ENCODE measurements around the gene SPEG. TPM values are rescaled to one million over a fixed set of nuclear protein-coding genes. Genes with fewer than 3 reads are reported as not detected.

SPEG gene
- total RNA-seq, 3 donors from 2014 or later: 0.74 to 2.1 (median 0.79) TPM

DNA sequence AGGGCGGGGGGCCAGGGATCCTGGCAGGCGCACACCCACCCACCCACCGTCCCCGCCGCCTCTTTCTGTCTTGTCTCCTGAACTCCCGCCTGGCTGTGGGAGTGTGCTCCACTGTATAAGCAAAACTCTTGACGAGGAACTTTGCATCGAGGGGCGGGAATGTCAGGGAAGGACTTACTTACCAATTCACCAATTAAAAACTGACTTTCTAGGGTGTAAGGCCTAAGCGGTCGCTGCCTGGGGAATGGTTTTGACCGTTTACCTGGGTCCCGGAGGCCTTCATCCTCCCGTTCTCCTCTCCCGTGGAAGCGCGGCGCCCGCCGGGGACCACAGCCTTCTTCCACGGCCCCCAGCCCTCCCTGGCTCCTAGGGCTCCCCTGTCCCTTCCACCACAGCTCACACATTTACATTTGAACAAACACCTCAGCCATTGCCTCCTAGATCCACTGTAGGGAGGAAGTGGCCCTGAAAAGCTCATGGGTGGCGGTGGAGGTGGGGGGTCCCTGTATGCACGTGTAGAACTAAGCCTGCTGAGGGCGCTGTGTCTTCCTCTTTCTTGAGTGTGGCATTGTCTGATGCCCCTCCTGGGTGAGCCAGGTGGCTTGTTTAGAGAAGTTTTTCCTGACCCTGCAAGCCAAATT, 88.5 kb downstream of the SPEG start:
- H3K9me3 Mint-ChIP-seq: no peaks in the 10 kb centered on the region
- H3K36me3 Mint-ChIP-seq (ENCODE audit: insufficient read depth): no peaks in the 10 kb centered on the region
- no peak for DNase-seq
- peaks cover 13% of the 10 kb centered on the region for H3K4me1 Mint-ChIP-seq (ENCODE audit: low read depth)
- peaks cover 82% of the 10 kb centered on the region for H3K27me3 Mint-ChIP-seq (ENCODE audit: low read depth)
- no peak for ATAC-seq
- H3K4me3 Mint-ChIP-seq: no peak overlapping the region

DNA sequence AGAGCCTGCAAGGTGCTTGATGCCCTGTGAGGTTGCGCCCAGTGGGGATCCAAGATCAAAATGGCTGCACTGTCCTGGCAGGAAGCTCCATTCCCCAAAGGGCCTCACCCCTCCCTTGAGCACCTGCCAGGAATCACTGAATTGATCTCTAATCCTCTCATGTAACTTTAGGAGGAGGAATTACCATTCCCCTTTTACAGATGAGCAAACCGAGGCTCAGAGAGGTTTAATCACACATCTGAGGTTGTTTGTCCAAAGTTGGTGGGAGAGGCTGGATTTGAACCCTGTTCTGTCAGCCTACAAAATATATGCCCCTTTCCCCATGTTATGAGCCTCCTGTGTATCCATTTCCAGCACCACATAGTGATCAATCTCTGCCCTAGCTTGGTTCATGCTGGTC, 90.2 kb downstream of the SPEG start:
- Mint-ChIP-seq H3K4me3 (no peak overlapping the region), H3K9me3 (no peaks in the 10 kb centered on the region), H3K36me3 (ENCODE audit: insufficient read depth) (no peaks in the 10 kb centered on the region), H3K4me1 (ENCODE audit: low read depth) (peaks cover 13% of the 10 kb centered on the region), H3K27me3 (ENCODE audit: low read depth) (peaks cover 85% of the 10 kb centered on the region)
- ATAC-seq: no peak
- DNase-seq: no peak

DNA sequence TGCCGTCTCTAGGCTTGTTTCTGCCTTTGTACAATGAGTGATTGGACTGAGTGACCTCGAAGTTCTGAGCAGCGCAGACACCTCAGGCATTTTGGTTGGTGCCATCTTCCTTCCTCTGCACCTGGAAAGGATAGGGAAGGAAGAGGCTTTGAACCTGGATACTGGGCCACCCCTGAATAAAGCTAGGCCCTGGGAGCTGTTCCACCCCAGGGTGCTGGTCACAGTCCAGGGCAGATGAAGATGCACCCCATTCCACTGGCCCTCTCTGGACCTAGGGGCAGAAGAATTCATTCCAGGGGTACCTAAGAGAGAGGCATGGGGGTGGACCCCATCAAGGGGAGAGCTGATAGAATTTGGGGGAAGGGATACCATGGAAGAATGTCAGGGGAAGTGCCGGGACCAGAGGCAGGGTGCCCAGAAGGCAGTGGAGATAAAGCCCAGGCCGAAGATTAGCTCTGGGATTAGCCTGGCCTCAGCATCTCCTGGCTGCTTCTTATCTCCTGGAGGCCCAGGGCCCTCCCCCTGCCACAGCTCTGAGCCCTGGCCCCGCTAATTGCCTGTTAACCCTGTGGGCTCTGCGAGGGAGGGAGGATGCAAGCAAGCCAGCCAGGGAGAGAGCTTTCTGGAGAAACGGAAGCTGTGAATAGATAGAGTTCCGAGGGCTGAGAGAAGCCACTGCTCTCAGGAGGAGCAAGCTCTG, 91.0 kb downstream of the SPEG start:
- no peak for DNase-seq
- Mint-ChIP-seq H3K4me3 (no peak overlapping the region), H3K9me3 (no peaks in the 10 kb centered on the region), H3K4me1 (ENCODE audit: low read depth) (peaks cover 13% of the 10 kb centered on the region), H3K27me3 (ENCODE audit: low read depth) (peaks cover 87% of the 10 kb centered on the region), H3K36me3 (ENCODE audit: insufficient read depth) (no peaks in the 10 kb centered on the region)
- no peak for ATAC-seq

DNA sequence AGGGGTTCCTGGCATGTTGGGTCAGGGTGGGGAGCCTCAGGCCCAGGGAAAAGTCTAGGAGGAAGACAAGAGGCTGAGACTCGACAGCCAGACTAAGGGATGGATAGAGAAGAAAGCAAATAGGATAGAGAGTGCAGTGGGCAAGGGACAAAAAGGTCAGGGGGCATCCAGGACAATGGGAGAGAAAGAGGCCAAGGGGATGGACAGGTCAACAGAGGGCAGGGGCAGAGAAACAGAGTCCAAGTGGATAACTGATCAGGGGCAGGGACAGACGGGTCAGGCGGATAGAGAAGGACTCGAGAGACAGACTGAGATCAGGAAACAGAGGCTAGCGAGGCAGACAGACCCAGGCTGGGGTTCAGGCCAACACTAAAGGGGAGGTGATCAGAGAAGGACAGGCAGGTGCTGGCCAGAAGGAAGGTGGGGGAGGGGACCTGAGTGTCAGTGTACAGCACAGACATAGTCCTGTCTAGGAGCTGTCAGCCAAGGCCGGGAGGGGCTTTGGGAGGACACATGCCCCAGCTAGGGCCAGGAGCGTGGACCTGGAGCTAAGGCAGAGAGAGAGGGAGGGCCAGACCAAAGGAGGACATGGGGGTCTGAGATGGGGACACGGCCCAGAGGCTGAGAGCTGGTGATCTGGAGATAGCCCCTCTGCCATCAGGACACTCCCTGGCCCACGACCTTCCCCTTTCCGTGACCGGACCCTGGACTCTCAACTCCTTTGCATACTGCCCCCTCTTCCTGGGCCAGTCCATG, 91.9 kb downstream of the SPEG start:
- Mint-ChIP-seq H3K4me1 (ENCODE audit: low read depth) (peaks cover 10% of the 10 kb centered on the region), H3K4me3 (no peak overlapping the region), H3K9me3 (no peaks in the 10 kb centered on the region), H3K27me3 (ENCODE audit: low read depth) (peaks cover 85% of the 10 kb centered on the region), H3K36me3 (ENCODE audit: insufficient read depth) (no peaks in the 10 kb centered on the region)
- DNase-seq: no peak
- ATAC-seq: no peak

DNA sequence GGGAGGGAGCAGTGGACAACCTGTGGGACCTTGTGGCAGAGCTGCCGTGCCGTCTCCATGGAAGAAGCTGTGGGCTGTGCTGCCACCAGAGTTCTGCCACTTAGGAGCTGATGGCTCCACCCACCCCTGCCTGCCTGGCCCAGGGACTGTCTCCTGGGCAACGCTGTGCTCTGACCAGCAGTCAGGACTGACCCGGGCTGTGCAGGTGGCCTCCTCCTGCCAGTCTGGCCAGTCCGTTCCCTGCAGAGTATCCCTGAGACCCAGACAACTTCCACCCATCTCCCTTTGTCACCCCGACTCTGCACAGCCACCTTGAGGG, 92.4 kb downstream of the SPEG start:
- DNase-seq: no peak
- H3K36me3 Mint-ChIP-seq (ENCODE audit: insufficient read depth): no peaks in the 10 kb centered on the region
- H3K9me3 Mint-ChIP-seq: no peaks in the 10 kb centered on the region
- no peak for ATAC-seq
- peaks cover 6% of the 10 kb centered on the region for H3K4me1 Mint-ChIP-seq (ENCODE audit: low read depth)
- no peak overlapping the region for H3K4me3 Mint-ChIP-seq
- peaks cover 83% of the 10 kb centered on the region for H3K27me3 Mint-ChIP-seq (ENCODE audit: low read depth)

DNA sequence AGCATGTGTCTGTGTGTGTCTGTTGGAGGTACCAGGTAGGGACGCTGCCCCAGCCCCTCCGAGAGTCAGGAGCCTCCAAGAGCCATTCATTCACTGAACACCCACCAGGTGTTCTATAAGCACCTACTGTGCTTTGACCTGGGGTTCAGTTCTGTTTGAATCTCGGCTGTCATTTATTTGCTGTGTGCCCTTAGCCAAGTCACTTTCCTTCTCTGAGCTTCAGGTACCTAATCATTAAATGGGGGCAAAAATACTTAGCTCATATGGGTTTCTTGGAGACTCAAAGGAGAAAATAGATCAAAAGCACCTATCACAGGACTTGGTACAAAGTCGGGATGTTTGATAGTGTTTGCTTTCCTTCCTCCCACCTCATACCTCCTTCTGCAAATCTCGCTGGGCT, 92.8 kb downstream of the SPEG start:
- no peaks in the 10 kb centered on the region for H3K9me3 Mint-ChIP-seq
- H3K36me3 Mint-ChIP-seq (ENCODE audit: insufficient read depth): no peaks in the 10 kb centered on the region
- no peak for DNase-seq
- H3K4me1 Mint-ChIP-seq (ENCODE audit: low read depth): peaks cover 4% of the 10 kb centered on the region
- no peak overlapping the region for H3K4me3 Mint-ChIP-seq
- peaks cover 83% of the 10 kb centered on the region for H3K27me3 Mint-ChIP-seq (ENCODE audit: low read depth)
- no peak for ATAC-seq

DNA sequence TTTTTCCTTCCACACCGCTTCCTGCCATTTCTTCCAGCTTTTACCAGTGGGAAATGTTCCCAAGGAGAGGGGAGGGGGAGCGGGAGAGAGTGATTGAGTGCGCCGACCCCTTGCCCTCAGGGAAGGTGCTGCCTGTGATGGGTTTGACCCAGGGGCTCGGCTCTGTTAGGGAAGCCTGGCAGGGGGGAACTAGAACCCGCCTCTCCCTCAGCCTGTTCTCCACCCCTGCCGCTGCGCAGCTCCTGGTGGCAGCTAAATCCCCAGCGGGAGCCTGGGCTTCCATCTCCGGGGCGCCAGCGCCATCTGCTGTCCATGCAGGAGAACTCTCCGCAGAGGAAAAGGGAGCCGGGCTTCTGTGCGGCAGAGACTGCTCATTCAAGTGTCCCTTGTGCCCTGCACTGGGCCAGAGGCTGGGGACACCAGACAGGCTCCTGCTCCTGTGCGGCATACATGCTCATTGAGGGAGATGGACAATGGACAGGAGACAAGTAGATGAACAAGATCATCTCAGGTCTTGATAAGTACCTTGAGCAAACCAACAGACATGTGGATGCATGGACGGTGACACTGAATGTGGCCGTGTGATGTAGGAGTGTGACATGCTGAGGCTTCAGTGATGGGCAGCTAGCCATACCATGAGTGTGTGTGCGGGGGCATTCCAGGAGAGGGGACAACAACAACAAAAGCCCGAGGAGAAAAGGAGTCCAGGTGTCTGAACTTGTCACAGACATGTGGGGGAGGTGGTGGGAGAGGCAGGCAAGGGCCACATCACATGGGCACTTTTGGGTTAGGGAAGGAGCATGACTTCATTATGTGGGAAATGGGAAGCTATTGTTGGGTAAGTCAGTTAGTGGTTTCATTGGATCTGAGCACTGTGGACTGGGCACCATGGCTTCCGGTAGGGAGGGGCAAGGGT, 95.7 kb downstream of the SPEG start:
- DNase-seq: peak; percentile 86
- peak; percentile 96 to 97 for ATAC-seq
- H3K4me3 Mint-ChIP-seq: no peak overlapping the region
- peaks cover 68% of the 10 kb centered on the region for H3K27me3 Mint-ChIP-seq (ENCODE audit: low read depth)
- no peaks in the 10 kb centered on the region for H3K4me1 Mint-ChIP-seq (ENCODE audit: low read depth)
- H3K9me3 Mint-ChIP-seq: no peaks in the 10 kb centered on the region
- H3K36me3 Mint-ChIP-seq (ENCODE audit: insufficient read depth): no peaks in the 10 kb centered on the region

DNA sequence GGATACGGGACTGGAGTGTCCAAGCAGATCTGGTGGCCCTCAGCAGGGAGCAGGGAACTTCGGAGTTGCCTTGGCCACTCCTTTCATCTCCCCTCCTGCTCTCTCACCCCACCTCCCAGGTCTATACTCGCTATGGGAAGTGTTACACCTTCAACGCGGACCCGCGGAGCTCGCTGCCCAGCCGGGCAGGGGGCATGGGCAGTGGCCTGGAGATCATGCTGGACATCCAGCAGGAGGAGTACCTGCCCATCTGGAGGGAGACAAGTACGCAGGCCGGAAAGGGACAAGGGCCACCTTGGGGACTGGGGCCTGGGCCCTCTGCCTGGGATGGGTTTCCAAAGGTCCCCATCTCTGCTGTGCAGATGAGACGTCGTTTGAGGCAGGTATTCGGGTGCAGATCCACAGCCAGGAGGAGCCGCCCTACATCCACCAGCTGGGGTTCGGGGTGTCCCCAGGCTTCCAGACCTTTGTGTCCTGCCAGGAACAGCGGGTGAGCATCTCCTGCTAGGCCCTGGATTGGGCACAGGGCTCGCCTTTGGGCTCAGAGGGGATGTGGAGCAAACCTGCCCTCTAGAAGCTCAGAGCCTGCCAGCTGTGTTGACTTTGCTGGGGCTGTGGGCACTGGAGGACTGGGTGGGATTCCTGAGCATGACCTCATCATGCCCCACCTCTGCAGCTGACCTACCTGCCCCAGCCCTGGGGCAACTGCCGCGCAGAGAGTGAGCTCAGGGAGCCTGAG, 97.2 kb downstream of the SPEG start:
- Mint-ChIP-seq H3K36me3 (ENCODE audit: insufficient read depth) (no peaks in the 10 kb centered on the region), H3K4me3 (no peak overlapping the region), H3K4me1 (ENCODE audit: low read depth) (no peaks in the 10 kb centered on the region), H3K27me3 (ENCODE audit: low read depth) (peaks cover 55% of the 10 kb centered on the region), H3K9me3 (no peaks in the 10 kb centered on the region)
- DNase-seq: no peak
- no peak for ATAC-seq

DNA sequence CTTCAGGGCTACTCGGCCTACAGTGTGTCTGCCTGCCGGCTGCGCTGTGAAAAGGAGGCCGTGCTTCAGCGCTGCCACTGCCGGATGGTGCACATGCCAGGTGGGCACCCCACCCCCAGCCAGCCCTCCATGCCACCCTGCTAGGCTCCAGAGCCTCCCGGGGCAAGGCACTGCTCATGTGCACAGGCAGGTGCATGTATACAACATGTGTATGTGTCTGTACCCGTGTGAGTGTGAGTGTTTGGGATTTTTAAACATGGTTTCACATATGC, 97.7 kb downstream of the SPEG start:
- Mint-ChIP-seq H3K27me3 (ENCODE audit: low read depth) (peaks cover 50% of the 10 kb centered on the region), H3K9me3 (no peaks in the 10 kb centered on the region), H3K4me3 (no peak overlapping the region), H3K36me3 (ENCODE audit: insufficient read depth) (no peaks in the 10 kb centered on the region), H3K4me1 (ENCODE audit: low read depth) (no peaks in the 10 kb centered on the region)
- ATAC-seq (no peak), DNase-seq (no peak)

DNA sequence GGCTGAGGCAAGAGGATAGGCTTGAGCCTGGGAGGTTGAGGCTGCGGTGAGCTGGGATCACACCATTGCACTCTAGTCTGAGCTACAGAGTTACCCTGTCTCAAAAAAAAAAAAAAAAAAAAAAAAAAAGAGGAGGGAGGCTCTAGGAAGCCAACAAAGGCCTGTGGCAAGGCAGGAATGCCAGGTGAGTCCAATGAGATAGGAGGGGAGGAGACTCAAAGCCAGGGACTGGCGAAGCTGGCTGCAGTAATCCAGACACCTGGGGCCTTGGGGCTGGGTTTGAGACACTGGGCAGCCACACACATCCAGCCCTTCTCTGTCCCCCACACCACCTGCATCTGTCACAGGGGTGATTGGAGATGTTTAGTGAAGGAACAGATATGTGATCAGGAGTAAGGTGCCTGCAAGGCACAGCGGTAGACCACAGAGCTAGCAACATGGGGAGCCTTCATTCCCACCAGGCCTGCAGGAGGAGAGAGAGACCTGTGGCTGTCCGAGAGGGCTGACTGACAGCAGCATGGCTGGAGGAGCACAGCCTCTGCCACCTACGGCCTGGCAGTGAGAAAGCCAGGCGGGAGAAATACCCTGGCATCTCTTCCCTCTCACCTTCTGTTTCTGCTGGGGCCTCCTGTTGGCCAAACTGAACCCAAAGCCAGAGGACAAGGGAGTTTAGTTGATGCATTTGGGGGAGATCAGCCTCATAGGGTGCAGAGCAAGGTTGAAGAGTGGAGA, 99.5 kb downstream of the SPEG start:
- DNase-seq: no peak
- Mint-ChIP-seq H3K4me1 (ENCODE audit: low read depth) (no peaks in the 10 kb centered on the region), H3K27me3 (ENCODE audit: low read depth) (peaks cover 33% of the 10 kb centered on the region), H3K9me3 (no peaks in the 10 kb centered on the region), H3K4me3 (no peak overlapping the region), H3K36me3 (ENCODE audit: insufficient read depth) (no peaks in the 10 kb centered on the region)
- no peak for ATAC-seq

DNA sequence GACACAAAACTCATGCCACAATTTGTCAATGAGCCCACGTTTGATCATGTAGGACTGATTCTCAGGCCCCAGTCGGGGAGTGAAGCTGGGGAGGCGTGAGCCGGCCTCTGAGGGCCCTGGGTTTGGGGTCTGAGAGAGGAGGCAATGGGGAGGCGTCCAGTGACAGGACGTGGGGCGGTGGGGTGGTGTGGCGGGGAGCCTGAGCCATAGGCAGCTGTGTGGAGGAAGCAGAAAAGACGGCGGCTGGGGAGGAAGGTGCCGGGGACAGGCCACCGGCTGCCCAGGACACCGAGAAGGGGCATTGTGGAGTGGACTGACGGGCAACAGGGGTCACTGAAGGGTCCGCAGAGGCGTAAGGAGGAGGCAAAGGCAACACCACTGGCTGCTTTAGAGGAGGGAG, 101.8 kb downstream of the SPEG start:
- ATAC-seq (no peak), DNase-seq (no peak)
- H3K36me3 Mint-ChIP-seq (ENCODE audit: insufficient read depth): peaks cover 14% of the 10 kb centered on the region
- peaks cover 5% of the 10 kb centered on the region for H3K4me1 Mint-ChIP-seq (ENCODE audit: low read depth)
- peaks cover 11% of the 10 kb centered on the region for H3K27me3 Mint-ChIP-seq (ENCODE audit: low read depth)
- H3K9me3 Mint-ChIP-seq: no peaks in the 10 kb centered on the region
- H3K4me3 Mint-ChIP-seq: no peak overlapping the region

DNA sequence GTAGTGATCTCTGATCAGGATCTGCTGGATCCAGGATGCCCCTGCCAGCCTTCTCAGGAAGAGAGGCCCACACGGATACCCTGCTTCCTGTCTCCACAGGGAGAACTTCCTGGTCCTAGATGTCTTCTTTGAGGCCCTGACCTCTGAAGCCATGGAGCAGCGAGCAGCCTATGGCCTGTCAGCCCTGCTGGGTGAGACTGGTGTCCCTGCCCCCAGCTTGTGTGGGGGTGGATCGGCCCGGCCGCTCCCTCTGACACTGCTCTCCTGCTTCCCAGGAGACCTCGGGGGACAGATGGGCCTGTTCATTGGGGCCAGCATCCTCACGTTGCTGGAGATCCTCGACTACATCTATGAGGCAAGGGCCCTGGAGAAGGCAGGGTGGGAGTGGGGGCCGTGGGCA, 102.3 kb downstream of the SPEG start:
- ATAC-seq (no peak), DNase-seq (no peak)
- Mint-ChIP-seq H3K4me3 (no peak overlapping the region), H3K36me3 (ENCODE audit: insufficient read depth) (peaks cover 15% of the 10 kb centered on the region), H3K9me3 (no peaks in the 10 kb centered on the region), H3K4me1 (ENCODE audit: low read depth) (peaks cover 7% of the 10 kb centered on the region), H3K27me3 (ENCODE audit: low read depth) (peaks cover 7% of the 10 kb centered on the region)

DNA sequence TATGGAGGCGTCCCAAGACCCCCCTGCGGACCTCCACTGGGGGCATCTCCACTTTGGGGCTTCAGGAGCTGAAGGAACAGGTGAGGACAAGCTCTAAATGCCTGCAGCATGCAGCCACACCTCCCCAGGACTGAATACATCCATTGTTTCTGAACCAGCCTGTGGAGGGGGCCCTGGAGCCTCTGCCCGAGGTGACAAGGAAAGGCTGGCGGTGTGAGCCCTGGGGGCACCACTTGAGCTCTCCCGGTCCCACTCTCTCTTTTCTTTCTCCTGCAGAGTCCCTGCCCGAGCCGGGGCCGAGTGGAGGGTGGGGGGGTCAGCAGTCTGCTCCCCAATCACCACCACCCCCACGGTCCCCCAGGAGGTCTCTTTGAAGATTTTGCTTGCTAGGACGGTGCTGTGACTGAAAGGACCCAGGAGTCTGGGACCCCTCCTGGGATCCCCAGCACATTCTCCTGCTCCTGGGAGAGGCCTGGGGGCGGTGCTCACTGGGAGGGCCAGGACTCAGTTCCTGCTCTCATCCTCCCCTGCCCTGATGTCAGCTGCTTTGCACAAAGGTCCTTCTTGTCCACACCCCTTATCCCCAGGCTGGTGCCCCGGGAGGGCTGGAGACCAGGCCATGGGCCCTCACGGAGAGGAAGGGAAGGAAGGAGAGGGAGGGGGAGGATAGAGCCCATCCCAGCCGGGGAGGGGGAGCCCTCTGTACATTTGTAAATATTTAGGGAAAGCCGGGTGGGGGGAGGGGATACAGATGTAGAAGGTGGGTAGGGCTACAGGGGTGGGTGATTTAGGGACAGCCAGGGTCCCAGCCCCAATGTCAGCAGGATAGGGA, 103.2 kb downstream of the SPEG start:
- peaks cover 17% of the 10 kb centered on the region for H3K4me1 Mint-ChIP-seq (ENCODE audit: low read depth)
- DNase-seq (no peak), ATAC-seq (no peak)
- H3K4me3 Mint-ChIP-seq: no peak overlapping the region
- no peaks in the 10 kb centered on the region for H3K9me3 Mint-ChIP-seq
- H3K27me3 Mint-ChIP-seq (ENCODE audit: low read depth): peaks cover 3% of the 10 kb centered on the region
- H3K36me3 Mint-ChIP-seq (ENCODE audit: insufficient read depth): peaks cover 15% of the 10 kb centered on the region
